Measurements from ENCODE around the gene PHLDB2. TPM values are rescaled to one million over a fixed set of nuclear protein-coding genes. Genes with fewer than 3 reads are reported as not detected.

Gene PHLDB2
- total RNA-seq, 1 donor from 2014 or later, result 57.2 TPM

DNA sequence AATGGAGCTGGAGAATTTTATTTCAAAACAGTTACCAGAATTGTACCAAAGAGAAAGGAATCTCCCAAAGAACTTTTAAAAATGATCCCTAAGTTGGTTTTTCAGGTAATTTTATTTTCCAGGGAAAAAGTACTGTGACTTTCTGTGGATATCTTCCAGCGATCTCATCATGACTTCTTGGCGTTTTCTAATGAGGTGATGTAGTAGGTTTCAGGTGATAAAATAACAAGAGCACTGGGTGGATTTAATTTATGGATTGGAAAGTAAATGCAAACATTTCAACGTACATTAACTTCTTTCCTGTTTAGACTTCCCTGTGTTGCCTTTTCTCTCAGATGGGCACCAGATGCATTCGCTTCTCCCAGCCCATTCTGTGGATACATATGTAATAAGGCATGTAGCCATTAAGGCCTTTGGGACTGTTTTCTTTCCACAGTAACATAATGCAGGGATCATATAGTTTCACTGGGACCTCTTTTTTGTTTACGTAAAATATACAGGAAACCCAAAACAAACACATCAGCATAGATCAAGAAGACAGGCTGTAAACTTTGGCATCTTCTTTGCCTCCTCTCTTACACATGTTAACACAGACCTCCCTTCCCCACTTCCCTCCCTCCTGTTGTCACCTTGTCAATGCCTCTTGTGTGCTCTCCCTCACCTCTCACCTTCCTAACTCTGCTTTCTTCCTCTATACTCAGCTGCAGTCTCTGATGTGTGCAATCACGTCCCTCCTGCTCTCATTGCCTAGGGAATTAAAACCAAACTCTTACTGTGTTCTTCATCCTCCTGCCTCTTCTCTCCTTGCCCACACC is 13.0 kb downstream of the PHLDB2 start:
- no peaks in the 10 kb centered on the region for H3K27me3 ChIP-seq (ENCODE audit: control insufficient read depth, insufficient read depth, low read length)
- H3K36me3 ChIP-seq (ENCODE audit: control insufficient read depth, insufficient read depth, low read length), result peaks cover 1% of the 10 kb centered on the region
- no peak overlapping the region for H3K4me3 ChIP-seq (ENCODE audit: low read depth, low read length)
- TF ChIP-seq, protein P1, sequence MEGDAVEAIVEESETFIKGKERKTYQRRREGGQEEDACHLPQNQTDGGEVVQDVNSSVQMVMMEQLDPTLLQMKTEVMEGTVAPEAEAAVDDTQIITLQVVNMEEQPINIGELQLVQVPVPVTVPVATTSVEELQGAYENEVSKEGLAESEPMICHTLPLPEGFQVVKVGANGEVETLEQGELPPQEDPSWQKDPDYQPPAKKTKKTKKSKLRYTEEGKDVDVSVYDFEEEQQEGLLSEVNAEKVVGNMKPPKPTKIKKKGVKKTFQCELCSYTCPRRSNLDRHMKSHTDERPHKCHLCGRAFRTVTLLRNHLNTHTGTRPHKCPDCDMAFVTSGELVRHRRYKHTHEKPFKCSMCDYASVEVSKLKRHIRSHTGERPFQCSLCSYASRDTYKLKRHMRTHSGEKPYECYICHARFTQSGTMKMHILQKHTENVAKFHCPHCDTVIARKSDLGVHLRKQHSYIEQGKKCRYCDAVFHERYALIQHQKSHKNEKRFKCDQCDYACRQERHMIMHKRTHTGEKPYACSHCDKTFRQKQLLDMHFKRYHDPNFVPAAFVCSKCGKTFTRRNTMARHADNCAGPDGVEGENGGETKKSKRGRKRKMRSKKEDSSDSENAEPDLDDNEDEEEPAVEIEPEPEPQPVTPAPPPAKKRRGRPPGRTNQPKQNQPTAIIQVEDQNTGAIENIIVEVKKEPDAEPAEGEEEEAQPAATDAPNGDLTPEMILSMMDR (IDR thresholded peaks at IDR 0.05; ENCODE audit: insufficient read depth, low read length, poor library complexity, severe bottlenecking), result no peak
- DNase-seq (ENCODE audit: low read depth), result no peak

DNA sequence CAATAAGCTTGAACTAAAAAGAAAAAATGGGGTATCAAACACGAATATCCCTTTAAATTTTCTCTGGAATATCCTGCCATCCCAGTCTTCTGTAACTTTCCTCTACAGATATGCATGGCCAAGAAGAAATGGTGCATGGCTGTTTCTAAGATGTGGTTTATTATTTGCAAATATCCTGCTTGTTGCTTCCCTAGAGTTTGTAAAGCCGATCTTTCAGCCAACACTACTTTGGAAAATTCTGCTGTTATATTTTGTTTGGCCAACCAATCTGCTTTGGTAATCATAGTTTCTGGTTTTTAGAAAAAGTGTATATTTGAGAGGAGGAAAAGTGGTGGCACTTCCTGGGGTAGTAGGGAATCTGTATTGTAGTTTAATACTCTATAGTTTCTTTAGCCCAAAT is 13.9 kb downstream of the PHLDB2 start:
- Histone ChIP-seq H3K36me3 (ENCODE audit: control insufficient read depth, insufficient read depth, low read length) (peaks cover 1% of the 10 kb centered on the region), H3K27me3 (ENCODE audit: control insufficient read depth, insufficient read depth, low read length) (no peaks in the 10 kb centered on the region), H3K4me3 (ENCODE audit: low read depth, low read length) (no peak overlapping the region)
- DNase-seq (ENCODE audit: low read depth), result no peak
- TF ChIP-seq, protein P1 (IDR thresholded peaks at IDR 0.05; ENCODE audit: insufficient read depth, low read length, poor library complexity, severe bottlenecking), result no peak

DNA sequence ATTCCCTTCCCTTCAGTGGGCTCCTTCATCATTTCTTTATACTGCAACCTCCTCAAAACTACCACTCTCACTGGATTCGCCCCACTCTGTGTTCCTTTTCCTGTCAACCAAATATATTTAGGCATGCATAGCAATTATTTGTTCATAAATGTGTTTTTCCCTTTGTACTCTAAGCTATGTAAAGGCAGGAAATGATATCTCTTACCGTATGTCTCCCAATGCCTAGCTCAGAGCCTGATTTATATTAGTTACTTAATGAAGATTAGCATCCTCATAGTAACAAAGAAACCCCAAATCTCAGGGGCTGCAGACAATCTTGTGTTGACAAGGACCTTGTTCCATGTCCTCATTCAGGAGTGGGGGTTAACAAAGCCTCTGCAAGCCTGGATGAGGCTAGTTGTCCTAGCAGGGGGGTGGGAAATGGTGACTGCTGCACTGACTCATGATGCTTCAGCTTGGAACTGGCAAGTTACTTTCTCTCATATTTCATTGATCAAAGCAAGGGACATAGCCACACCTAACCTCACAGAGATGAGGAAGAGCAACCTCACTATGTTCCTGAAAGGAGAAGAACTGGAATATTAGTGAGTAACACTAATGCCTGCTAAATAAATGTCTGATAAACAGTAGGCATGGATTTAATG is 15.2 kb downstream of the PHLDB2 start:
- H3K4me3 ChIP-seq (ENCODE audit: low read depth, low read length), result no peak overlapping the region
- H3K27me3 ChIP-seq (ENCODE audit: control insufficient read depth, insufficient read depth, low read length), result no peaks in the 10 kb centered on the region
- DNase-seq (ENCODE audit: low read depth), result peak; percentile 66
- H3K36me3 ChIP-seq (ENCODE audit: control insufficient read depth, insufficient read depth, low read length), result peaks cover 1% of the 10 kb centered on the region
- TF ChIP-seq, protein P1 (IDR thresholded peaks at IDR 0.05; ENCODE audit: insufficient read depth, low read length, poor library complexity, severe bottlenecking), result no peak

DNA sequence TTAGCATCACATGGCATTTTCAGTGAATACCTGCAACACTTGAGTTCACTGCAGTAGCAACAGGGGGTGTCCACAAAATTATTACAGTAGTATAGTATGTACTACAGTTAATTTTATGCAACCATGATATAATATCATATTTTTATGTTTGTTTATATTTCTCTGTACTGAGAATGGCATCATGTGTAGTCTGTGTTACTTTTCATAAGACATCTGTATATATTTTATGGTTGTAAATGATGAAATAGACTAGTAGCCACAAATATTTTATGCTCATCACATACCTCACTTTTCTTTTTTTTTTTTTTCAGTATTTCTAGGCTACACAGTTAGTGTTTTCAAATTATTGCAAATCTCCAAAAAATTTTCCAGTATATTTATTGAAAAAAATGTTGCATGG is 22.4 kb downstream of the PHLDB2 start:
- Histone ChIP-seq H3K4me3 (ENCODE audit: low read depth, low read length) (no peak overlapping the region), H3K27me3 (ENCODE audit: control insufficient read depth, insufficient read depth, low read length) (no peaks in the 10 kb centered on the region), H3K36me3 (ENCODE audit: control insufficient read depth, insufficient read depth, low read length) (peaks cover 1% of the 10 kb centered on the region)
- DNase-seq (ENCODE audit: low read depth), result no peak
- TF ChIP-seq, protein P1 (IDR thresholded peaks at IDR 0.05; ENCODE audit: insufficient read depth, low read length, poor library complexity, severe bottlenecking), result no peak

DNA sequence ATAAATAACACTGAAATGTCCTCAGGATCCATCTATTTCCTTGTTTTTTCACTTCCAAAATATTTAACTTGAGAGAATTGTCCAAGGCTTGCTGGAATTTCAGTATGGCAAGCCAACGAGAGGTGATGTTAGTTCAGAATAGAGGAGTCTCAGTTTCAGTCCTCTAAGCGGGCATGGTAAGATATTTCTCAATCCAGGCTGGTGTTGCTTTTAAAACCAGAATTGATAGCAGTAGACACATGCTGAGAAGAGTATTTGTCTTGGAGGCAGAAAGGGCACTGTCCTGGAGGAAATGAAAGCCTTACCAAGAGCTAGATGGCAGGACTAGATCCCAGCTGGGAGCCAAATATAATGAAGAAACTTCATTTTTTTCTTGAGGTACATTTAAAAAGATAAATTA is 23.1 kb downstream of the PHLDB2 start:
- no peak overlapping the region for H3K4me3 ChIP-seq (ENCODE audit: low read depth, low read length)
- no peaks in the 10 kb centered on the region for H3K27me3 ChIP-seq (ENCODE audit: control insufficient read depth, insufficient read depth, low read length)
- TF ChIP-seq, protein P1 (IDR thresholded peaks at IDR 0.05; ENCODE audit: insufficient read depth, low read length, poor library complexity, severe bottlenecking), result no peak
- DNase-seq (ENCODE audit: low read depth), result no peak
- H3K36me3 ChIP-seq (ENCODE audit: control insufficient read depth, insufficient read depth, low read length), result peaks cover 1% of the 10 kb centered on the region
